Sigmoid colon (tissue), 7 donors: Measurements from ENCODE around the gene ALOX15B. TPM values are rescaled to one million over a fixed set of nuclear protein-coding genes. Genes with fewer than 3 reads are reported as not detected.

ENCODE experiments used
- DNase-seq: peaks from one replicate; pipeline ENCODE4 v3.0.0-alpha.2; 2019
- H3K27ac ChIP-seq, 4 donors: fragments of 200-600 bp; sonication (generic); one replicate each; pipeline ENCODE4 v1.5.1; 2016 to 2019; ENCODE audit warnings: mild to moderate bottlenecking in 1 of 4
- H3K27me3 ChIP-seq, 3 donors: fragments of 200-600 bp; sonication (generic); one replicate each; pipeline ENCODE4 v1.5.1; 2019; ENCODE audit warnings: mild to moderate bottlenecking in 1 of 3
- H3K36me3 ChIP-seq, 4 donors: fragments of 200-600 bp; sonication (generic); one replicate each; pipeline ENCODE4 v1.5.1; 2016 to 2019
- H3K4me1 ChIP-seq, 4 donors: fragments of 200-600 bp; sonication (generic); one replicate each; pipeline ENCODE4 v1.5.1; 2017 to 2019
- H3K4me3 ChIP-seq, 4 donors: fragments of 200-600 bp; sonication (generic); one replicate each; pipeline ENCODE4 v1.5.1; 2017 to 2019; ENCODE audit warnings: mild to moderate bottlenecking in 2 of 4, moderate library complexity in 1 of 4
- H3K9me3 ChIP-seq, 4 donors: fragments of 200-600 bp in 3 of 4; sonication (generic) in 3 of 4; one replicate each; pipeline versions ENCODE4 v1.5.1 to v1.6.1; 2013 to 2019
- CTCF ChIP-seq, 4 experiments: fragments of 450-650 bp in 3 of 4; fragments of 200-600 bp in 1 of 4; IDR thresholded peaks; one replicate each; pipeline ENCODE4 v1.5.1; 2016 to 2019; ENCODE audit warnings: antibody characterized with exemption in 4 of 4, mild to moderate bottlenecking in 3 of 4, moderate library complexity in 2 of 4
- EP300 ChIP-seq, 4 donors: sonication (generic); formaldehyde crosslinking; IDR thresholded peaks; one replicate each; pipeline ENCODE4 v1.6.1; 2017; ENCODE audit warnings: antibody characterized with exemption in 4 of 4
- POLR2A ChIP-seq, 2 donors: fragments of 450-650 bp; IDR thresholded peaks; one replicate each; pipeline ENCODE4 v1.6.1; 2016; ENCODE audit warnings: antibody characterized with exemption in 2 of 2, mild to moderate bottlenecking in 2 of 2, moderate library complexity in 2 of 2
- POLR2AphosphoS5 ChIP-seq, 4 donors: sonication (generic); formaldehyde crosslinking; IDR thresholded peaks; one replicate each; pipeline ENCODE4 v1.6.1; 2017; ENCODE audit warnings: antibody characterized with exemption in 4 of 4
- WGBS, 2 donors: extraction: QIAGEN DNeasy Blood & Tissue Kit; methylation state at CpG; one replicate each; pipeline ENCODE4 v1.1.7; 2013; 5-methylcytosine and 5-hydroxymethylcytosine counted together
- intact Hi-C: fragments of 100-400 bp; cut with DNase I; formaldehyde crosslinking; loops from one replicate; pipeline ENCODE4 v1.15.1; 2023
- polyA plus RNA-seq, 3 donors: library from polyadenylated mRNA; stranded (reverse); fragments of 200-250 nt; gene quantifications; one replicate each; pipeline ENCODE4 v1.2.3, GENCODE V29; 2013
- total RNA-seq, 4 donors: library from RNA; depleted of rRNA; stranded (reverse); fragments of >200 nt; gene quantifications; one replicate each; pipeline ENCODE4 v1.1.0, GENCODE V29; 2016
- donor health status: healthy with polysubstance abuse.
- donor health status: Bipolar disorder and iron deficiency.
- donor health status: healthy.

Gene ALOX15B
- total and polyA plus RNA-seq, 7 donors: 1.2 to 5.3 (median 3.2) TPM

DNA sequence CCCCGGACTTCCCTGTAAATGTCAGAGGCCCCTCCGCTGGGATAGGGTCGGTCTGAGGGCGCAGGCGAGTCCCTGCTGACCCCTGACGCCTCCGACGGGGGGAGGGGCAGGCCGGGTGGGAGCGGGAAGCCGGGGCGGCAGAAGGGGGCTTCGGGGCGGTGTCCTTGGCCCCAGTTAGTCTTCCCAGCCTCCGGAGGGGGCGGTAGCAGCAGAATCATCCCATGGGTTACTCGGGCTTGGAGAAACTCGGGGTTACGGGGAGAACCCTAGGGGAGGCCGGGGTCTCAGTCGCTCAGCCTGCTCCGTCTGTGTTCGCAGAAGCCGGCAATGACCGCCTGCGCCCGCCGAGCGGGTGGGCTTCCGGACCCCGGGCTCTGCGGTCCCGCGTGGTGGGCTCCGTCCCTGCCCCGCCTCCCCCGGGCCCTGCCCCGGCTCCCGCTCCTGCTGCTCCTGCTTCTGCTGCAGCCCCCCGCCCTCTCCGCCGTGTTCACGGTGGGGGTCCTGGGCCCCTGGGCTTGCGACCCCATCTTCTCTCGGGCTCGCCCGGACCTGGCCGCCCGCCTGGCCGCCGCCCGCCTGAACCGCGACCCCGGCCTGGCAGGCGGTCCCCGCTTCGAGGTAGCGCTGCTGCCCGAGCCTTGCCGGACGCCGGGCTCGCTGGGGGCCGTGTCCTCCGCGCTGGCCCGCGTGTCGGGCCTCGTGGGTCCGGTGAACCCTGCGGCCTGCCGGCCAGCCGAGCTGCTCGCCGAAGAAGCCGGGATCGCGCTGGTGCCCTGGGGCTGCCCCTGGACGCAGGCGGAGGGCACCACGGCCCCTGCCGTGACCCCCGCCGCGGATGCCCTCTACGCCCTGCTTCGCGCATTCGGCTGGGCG, 35.9 kb upstream of the ALOX15B start:
- H3K27me3 ChIP-seq: peaks cover 15 to 56% (median 35%) of the 10 kb centered on the region in 3 donors
- 12 to 16% methylated on average over 92 of the region's 92 CpGs for WGBS, 2 donors
- no peaks in the 10 kb centered on the region for H3K9me3 ChIP-seq
- DNase-seq: peak; percentile 39
- peak overlapping the region; percentile 8 to 40 (median 31) for H3K4me3 ChIP-seq
- no peaks in the 10 kb centered on the region for H3K36me3 ChIP-seq
- intact Hi-C loops: no loop called here
- peaks cover 0 to 17% (median 13%) of the 10 kb centered on the region in 4 donors for H3K4me1 ChIP-seq
- TF ChIP-seq EP300 (IDR thresholded peaks at IDR 0.05) (no peak), POLR2AphosphoS5 (IDR thresholded peaks at IDR 0.05) (no peak), CTCF (IDR thresholded peaks at IDR 0.05) (no peak), POLR2A (IDR thresholded peaks at IDR 0.05) (no peak)
- H3K27ac ChIP-seq: no peak overlapping the region

DNA sequence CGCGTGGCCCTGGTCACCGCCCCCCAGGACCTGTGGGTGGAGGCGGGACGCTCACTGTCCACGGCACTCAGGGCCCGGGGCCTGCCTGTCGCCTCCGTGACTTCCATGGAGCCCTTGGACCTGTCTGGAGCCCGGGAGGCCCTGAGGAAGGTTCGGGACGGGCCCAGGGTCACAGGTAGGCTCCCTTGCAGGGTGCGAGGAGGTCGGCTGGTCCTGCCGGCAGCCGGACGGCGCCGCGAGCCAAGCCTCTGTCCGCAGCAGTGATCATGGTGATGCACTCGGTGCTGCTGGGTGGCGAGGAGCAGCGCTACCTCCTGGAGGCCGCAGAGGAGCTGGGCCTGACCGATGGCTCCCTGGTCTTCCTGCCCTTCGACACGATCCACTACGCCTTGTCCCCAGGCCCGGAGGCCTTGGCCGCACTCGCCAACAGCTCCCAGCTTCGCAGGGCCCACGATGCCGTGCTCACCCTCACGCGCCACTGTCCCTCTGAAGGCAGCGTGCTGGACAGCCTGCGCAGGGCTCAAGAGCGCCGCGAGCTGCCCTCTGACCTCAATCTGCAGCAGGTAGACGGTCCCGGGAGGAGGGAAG, 35.2 kb upstream of the ALOX15B start:
- H3K4me1 ChIP-seq: peaks cover 0 to 17% (median 13%) of the 10 kb centered on the region in 4 donors
- peak; percentile 56 for DNase-seq
- peaks cover 15 to 56% (median 35%) of the 10 kb centered on the region in 3 donors for H3K27me3 ChIP-seq
- no peaks in the 10 kb centered on the region for H3K9me3 ChIP-seq
- TF ChIP-seq CTCF (IDR thresholded peaks at IDR 0.05): no peak
- TF ChIP-seq POLR2A (IDR thresholded peaks at IDR 0.05): no peak
- TF ChIP-seq EP300 (IDR thresholded peaks at IDR 0.05): no peak
- no peak for TF ChIP-seq POLR2AphosphoS5 (IDR thresholded peaks at IDR 0.05)
- no peak overlapping the region for H3K27ac ChIP-seq
- intact Hi-C loops: no loop called here
- no peaks in the 10 kb centered on the region for H3K36me3 ChIP-seq
- peak overlapping the region in 2 of 4 donors; percentile 39 to 40 for H3K4me3 ChIP-seq
- 33 to 62% methylated on average over 44 of the region's 44 CpGs for WGBS, 2 donors

DNA sequence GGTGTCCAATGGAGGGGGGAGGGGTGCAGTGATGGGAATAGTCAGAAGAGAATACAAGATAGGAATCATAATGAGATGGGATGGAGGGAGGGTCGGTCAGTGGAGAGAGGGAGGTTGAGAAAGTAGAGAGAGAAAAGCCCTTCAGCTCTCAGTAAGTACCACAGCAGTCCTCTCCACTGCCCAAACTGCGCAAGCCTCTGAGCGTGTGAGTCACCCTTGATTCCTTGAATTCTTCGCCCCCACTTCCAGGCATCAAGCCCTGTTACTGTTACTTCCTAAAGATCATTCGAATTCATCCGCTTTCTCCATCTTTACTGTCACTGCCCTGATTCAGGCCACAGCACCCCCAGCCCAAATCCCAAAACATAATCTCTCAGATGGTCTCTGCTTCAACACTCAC, 34.0 kb upstream of the ALOX15B start:
- no peaks in the 10 kb centered on the region for H3K36me3 ChIP-seq
- H3K27me3 ChIP-seq: peaks cover 15 to 52% (median 35%) of the 10 kb centered on the region in 3 donors
- no peak overlapping the region for H3K27ac ChIP-seq
- no peaks in the 10 kb centered on the region for H3K9me3 ChIP-seq
- peak; percentile 18 for DNase-seq
- TF ChIP-seq CTCF (IDR thresholded peaks at IDR 0.05): no peak
- no peak for TF ChIP-seq EP300 (IDR thresholded peaks at IDR 0.05)
- no peak for TF ChIP-seq POLR2AphosphoS5 (IDR thresholded peaks at IDR 0.05)
- TF ChIP-seq POLR2A (IDR thresholded peaks at IDR 0.05): no peak
- no peak overlapping the region for H3K4me3 ChIP-seq
- H3K4me1 ChIP-seq: peaks cover 0 to 17% (median 13%) of the 10 kb centered on the region in 4 donors
- 91% methylated on average over 6 of the region's 6 CpGs for WGBS, 2 donors
- intact Hi-C loops: no loop called here

DNA sequence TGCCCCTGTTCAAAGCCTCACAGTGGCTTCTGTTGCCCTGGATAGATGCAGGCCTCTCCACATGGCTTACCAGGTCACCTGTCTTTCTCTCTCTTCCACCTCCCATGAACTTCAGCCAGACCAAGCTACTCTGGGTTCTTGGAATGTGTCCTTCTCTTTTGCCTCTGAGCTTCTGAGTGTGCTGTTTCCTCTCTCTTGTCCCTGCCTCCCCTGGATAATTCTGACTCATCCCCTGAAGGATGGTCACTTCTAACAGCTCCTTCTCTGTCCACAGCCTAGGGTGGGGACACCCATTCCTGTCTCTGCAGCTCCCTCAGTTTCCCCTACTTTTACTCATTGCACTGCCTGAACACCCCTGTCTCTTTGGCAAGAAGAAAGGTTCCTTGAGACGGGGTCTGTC, 33.5 kb upstream of the ALOX15B start:
- Histone ChIP-seq H3K27ac (no peak overlapping the region), H3K27me3 (peaks cover 15 to 48% (median 35%) of the 10 kb centered on the region in 3 donors), H3K4me1 (peaks cover 0 to 17% (median 13%) of the 10 kb centered on the region in 4 donors), H3K36me3 (no peaks in the 10 kb centered on the region), H3K4me3 (no peak overlapping the region), H3K9me3 (no peaks in the 10 kb centered on the region)
- peak; percentile 27 for DNase-seq
- WGBS, 2 donors: 90 to 94% methylated on average over 1 of the region's 1 CpG
- intact Hi-C loops: no loop called here
- TF ChIP-seq EP300 (IDR thresholded peaks at IDR 0.05) (no peak), CTCF (IDR thresholded peaks at IDR 0.05) (no peak), POLR2A (IDR thresholded peaks at IDR 0.05) (no peak), POLR2AphosphoS5 (IDR thresholded peaks at IDR 0.05) (no peak)
